ENCODE results near the gene ABTB2.

GRCh38 chr11:34346551-34346950, 11.3 kb downstream of the ABTB2 start:
- TF ChIP-seq CTCF (IDR thresholded peaks at IDR 0.05; ENCODE audit: insufficient read depth, low read length), result no peak
- TF ChIP-seq GABPA (IDR thresholded peaks at IDR 0.05; ENCODE audit: low read depth), result no peak
- TF ChIP-seq REST (IDR thresholded peaks at IDR 0.05; ENCODE audit: insufficient replicate concordance, low read depth), result no peak
- no peak for TF ChIP-seq POLR2AphosphoS5 (IDR thresholded peaks at IDR 0.05; ENCODE audit: low read depth)
